ENCODE data around the gene FAM72B.
"Not testable (repeated sequence)": the region's sequence is repeated elsewhere in the genome, so short reads cannot be mapped to it uniquely, and the experiment has no call there.

- not testable (repeated sequence) for TF ChIP-seq CTCF, POLR2AphosphoS5, POLR2A, EP300 (IDR thresholded peaks at IDR 0.05)
Measured at GRCh38 chr1:121200232-121200631, 16.1 kb upstream of the FAM72B start.

Data from suprapubic skin (tissue), 4 donors.